ENCODE data around the gene MYO3B.

GRCh38 chr2:170639635-170640034 lies 461.7 kb downstream of the MYO3B start:
- TF ChIP-seq, protein P1, sequence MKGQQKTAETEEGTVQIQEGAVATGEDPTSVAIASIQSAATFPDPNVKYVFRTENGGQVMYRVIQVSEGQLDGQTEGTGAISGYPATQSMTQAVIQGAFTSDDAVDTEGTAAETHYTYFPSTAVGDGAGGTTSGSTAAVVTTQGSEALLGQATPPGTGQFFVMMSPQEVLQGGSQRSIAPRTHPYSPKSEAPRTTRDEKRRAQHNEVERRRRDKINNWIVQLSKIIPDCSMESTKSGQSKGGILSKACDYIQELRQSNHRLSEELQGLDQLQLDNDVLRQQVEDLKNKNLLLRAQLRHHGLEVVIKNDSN (CRISPR knock-in tag; IDR thresholded peaks at IDR 0.05) = no peak
- no peak for TF ChIP-seq MXD4 (CRISPR knock-in tag; IDR thresholded peaks at IDR 0.05; ENCODE audit: borderline replicate concordance)
- TF ChIP-seq, protein P2, sequence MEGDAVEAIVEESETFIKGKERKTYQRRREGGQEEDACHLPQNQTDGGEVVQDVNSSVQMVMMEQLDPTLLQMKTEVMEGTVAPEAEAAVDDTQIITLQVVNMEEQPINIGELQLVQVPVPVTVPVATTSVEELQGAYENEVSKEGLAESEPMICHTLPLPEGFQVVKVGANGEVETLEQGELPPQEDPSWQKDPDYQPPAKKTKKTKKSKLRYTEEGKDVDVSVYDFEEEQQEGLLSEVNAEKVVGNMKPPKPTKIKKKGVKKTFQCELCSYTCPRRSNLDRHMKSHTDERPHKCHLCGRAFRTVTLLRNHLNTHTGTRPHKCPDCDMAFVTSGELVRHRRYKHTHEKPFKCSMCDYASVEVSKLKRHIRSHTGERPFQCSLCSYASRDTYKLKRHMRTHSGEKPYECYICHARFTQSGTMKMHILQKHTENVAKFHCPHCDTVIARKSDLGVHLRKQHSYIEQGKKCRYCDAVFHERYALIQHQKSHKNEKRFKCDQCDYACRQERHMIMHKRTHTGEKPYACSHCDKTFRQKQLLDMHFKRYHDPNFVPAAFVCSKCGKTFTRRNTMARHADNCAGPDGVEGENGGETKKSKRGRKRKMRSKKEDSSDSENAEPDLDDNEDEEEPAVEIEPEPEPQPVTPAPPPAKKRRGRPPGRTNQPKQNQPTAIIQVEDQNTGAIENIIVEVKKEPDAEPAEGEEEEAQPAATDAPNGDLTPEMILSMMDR (IDR thresholded peaks at IDR 0.05) = no peak
- TF ChIP-seq TCF7 (CRISPR knock-in tag; IDR thresholded peaks at IDR 0.05; ENCODE audit: low read depth) = no peak
- no peak for TF ChIP-seq IRF2 (CRISPR knock-in tag; IDR thresholded peaks at IDR 0.05; ENCODE audit: borderline replicate concordance, low read depth)
- no peak for TF ChIP-seq ZSCAN18 (CRISPR knock-in tag; IDR thresholded peaks at IDR 0.05)
- no peak for TF ChIP-seq RELA (CRISPR knock-in tag; IDR thresholded peaks at IDR 0.05; ENCODE audit: borderline replicate concordance)
- TF ChIP-seq MAX (CRISPR knock-in tag; IDR thresholded peaks at IDR 0.05) = no peak
- no peak for TF ChIP-seq FOXP1 (CRISPR knock-in tag; IDR thresholded peaks at IDR 0.05; ENCODE audit: borderline replicate concordance)
- no peak for TF ChIP-seq CREB1 (CRISPR knock-in tag; IDR thresholded peaks at IDR 0.05)
- TF ChIP-seq ZNF281 (CRISPR knock-in tag; IDR thresholded peaks at IDR 0.05) = no peak
- TF ChIP-seq HMGXB4 (CRISPR knock-in tag; IDR thresholded peaks at IDR 0.05) = no peak

Data from WTC11 (cell line).